Bone marrow (tissue), 2 donors: ENCODE data around the gene SLF1.
"Not testable (repeated sequence)": the region's sequence is repeated elsewhere in the genome, so short reads cannot be mapped to it uniquely, and the experiment has no call there.

Experiments
- DNase-seq, 2 donors: peaks; one replicate each; lab custom pipeline; 2025; lab: John Stamatoyannopoulos, UW

The SLF1 gene

GRCh38 chr5:94618493-94619328 lies at the start of gene SLF1, which contains the start of gene KIAA0825:
TSS of gene SLF1 (plus strand) at chr5:94618669. CDS start at chr5:94628811, 10,142 bp downstream.
TSS of gene KIAA0825 (minus strand) at chr5:94618604. CDS start at chr5:94537126, 81,478 bp downstream.
- peak; percentile 77 to 88 for DNase-seq

GRCh38 chr5:94571415-94571814 lies 47.1 kb upstream of the SLF1 start:
- DNase-seq: no peak

- not testable (repeated sequence) for DNase-seq
Measured at GRCh38 chr5:94573349-94573748, 45.1 kb upstream of the SLF1 start.

- no peak for DNase-seq
Measured at GRCh38 chr5:94575196-94575595, 43.3 kb upstream of the SLF1 start.

GRCh38 chr5:94577466-94578245 lies 40.8 kb upstream of the SLF1 start:
- no peak for DNase-seq

- DNase-seq: no peak
Measured at GRCh38 chr5:94595281-94595840, 23.1 kb upstream of the SLF1 start.

GRCh38 chr5:94613583-94613982 lies 4.9 kb upstream of the SLF1 start:
- DNase-seq: no peak

GRCh38 chr5:94614156-94614805 lies 4.2 kb upstream of the SLF1 start:
- no peak for DNase-seq

GRCh38 chr5:94615862-94616261 lies 2.6 kb upstream of the SLF1 start:
- DNase-seq: no peak

- DNase-seq: peak; percentile 25 to 88
Measured at GRCh38 chr5:94618029-94618492, 408 bp upstream of the SLF1 start.

GRCh38 chr5:94620256-94620655 lies 1.8 kb downstream of the SLF1 start:
- DNase-seq: no peak

- DNase-seq: no peak
Measured at GRCh38 chr5:94621763-94622162, 3.3 kb downstream of the SLF1 start.

- DNase-seq: no peak
Measured at GRCh38 chr5:94623011-94623410, 4.5 kb downstream of the SLF1 start.

GRCh38 chr5:94623877-94624276 lies 5.4 kb downstream of the SLF1 start:
- DNase-seq: no peak

GRCh38 chr5:94627191-94627590 lies 8.7 kb downstream of the SLF1 start:
- no peak for DNase-seq

- DNase-seq: no peak
Measured at GRCh38 chr5:94632024-94632423, 13.6 kb downstream of the SLF1 start.

- DNase-seq: no peak
Measured at GRCh38 chr5:94640176-94640575, 21.7 kb downstream of the SLF1 start.

GRCh38 chr5:94645053-94645452 lies 26.6 kb downstream of the SLF1 start:
- DNase-seq: no peak

- no peak for DNase-seq
Measured at GRCh38 chr5:94646758-94647157, 28.3 kb downstream of the SLF1 start.

- DNase-seq: no peak
Measured at GRCh38 chr5:94649874-94650273, 31.4 kb downstream of the SLF1 start.

GRCh38 chr5:94658272-94658671 lies 39.8 kb downstream of the SLF1 start:
- DNase-seq: no peak

- DNase-seq: no peak
Measured at GRCh38 chr5:94660506-94660905, 42.0 kb downstream of the SLF1 start.
